Activated naive CD4-positive, alpha-beta T cell treated with anti-CD3 and anti-CD28 coated beads, Interleukin-2, amount 10 ng/mL, durations not matched to agents 7 days and 5 days (primary cell): ENCODE results near the gene GRM1.

Source experiments
- CTCF ChIA-PET: fragments of 350-600 bp; sonication (Branson Sonifier 250); formaldehyde crosslinking; loops from one replicate; lab custom pipeline; 2021; ENCODE audit warnings: antibody characterized with exemption; lab: Charles Lee
- DNase-seq: peaks from one replicate; pipeline ENCODE4 v3.0.0-alpha.2; 2020
- H3K27ac Mint-ChIP-seq: one replicate; pipeline ENCODE4 v1.8.0; 2021; ENCODE audit warnings: mild to moderate bottlenecking, moderate library complexity, mixed read lengths
- H3K27me3 Mint-ChIP-seq: one replicate; pipeline ENCODE4 v1.8.0; 2021; ENCODE audit warnings: mild to moderate bottlenecking, mixed read lengths
- H3K36me3 Mint-ChIP-seq: one replicate; pipeline ENCODE4 v1.8.0; 2021; ENCODE audit warnings: mixed read lengths
- H3K4me1 Mint-ChIP-seq: one replicate; pipeline ENCODE4 v1.8.0; 2021; ENCODE audit warnings: mixed read lengths
- H3K4me3 Mint-ChIP-seq: one replicate; pipeline ENCODE4 v1.8.0; 2021; ENCODE audit warnings: mild to moderate bottlenecking, moderate library complexity, mixed read lengths
- H3K9me3 Mint-ChIP-seq: one replicate; pipeline ENCODE4 v1.8.0; 2021; ENCODE audit warnings: mixed read lengths

GRM1 gene

GRCh38 chr6:146456886-146457285 is 428.0 kb downstream of the GRM1 start:
- peaks cover 7% of the 10 kb centered on the region for H3K9me3 Mint-ChIP-seq
- no peak overlapping the region for H3K4me3 Mint-ChIP-seq
- no peaks in the 10 kb centered on the region for H3K27me3 Mint-ChIP-seq
- no peaks in the 10 kb centered on the region for H3K4me1 Mint-ChIP-seq
- CTCF ChIA-PET = no interaction called here
- DNase-seq = no peak
- no peak overlapping the region for H3K27ac Mint-ChIP-seq
- no peaks in the 10 kb centered on the region for H3K36me3 Mint-ChIP-seq

GRCh38 chr6:146460941-146461340 is 432.1 kb downstream of the GRM1 start:
- Mint-ChIP-seq H3K4me3 (no peak overlapping the region), H3K4me1 (no peaks in the 10 kb centered on the region), H3K27ac (no peak overlapping the region), H3K27me3 (no peaks in the 10 kb centered on the region), H3K9me3 (peaks cover 5% of the 10 kb centered on the region), H3K36me3 (no peaks in the 10 kb centered on the region)
- DNase-seq = no peak
- CTCF ChIA-PET = no interaction called here

- Mint-ChIP-seq H3K36me3 (no peaks in the 10 kb centered on the region), H3K27me3 (no peaks in the 10 kb centered on the region), H3K4me3 (no peak overlapping the region), H3K4me1 (no peaks in the 10 kb centered on the region), H3K9me3 (no peaks in the 10 kb centered on the region), H3K27ac (no peak overlapping the region)
- no peak for DNase-seq
- CTCF ChIA-PET = no interaction called here
Measured at GRCh38 chr6:146470091-146470770, 441.4 kb downstream of the GRM1 start.

- Mint-ChIP-seq H3K9me3 (no peaks in the 10 kb centered on the region), H3K27ac (no peak overlapping the region), H3K4me1 (no peaks in the 10 kb centered on the region), H3K36me3 (no peaks in the 10 kb centered on the region), H3K4me3 (no peak overlapping the region), H3K27me3 (no peaks in the 10 kb centered on the region)
- DNase-seq = no peak
- CTCF ChIA-PET = no interaction called here
Measured at GRCh38 chr6:146472918-146473317, 444.1 kb downstream of the GRM1 start.

GRCh38 chr6:146481527-146481926 is 452.7 kb downstream of the GRM1 start:
- no peak overlapping the region for H3K4me3 Mint-ChIP-seq

GRCh38 chr6:146484411-146484810 is 455.5 kb downstream of the GRM1 start:
- Mint-ChIP-seq H3K36me3 (no peaks in the 10 kb centered on the region), H3K27ac (no peak overlapping the region), H3K27me3 (no peaks in the 10 kb centered on the region), H3K4me1 (no peaks in the 10 kb centered on the region), H3K4me3 (no peak overlapping the region), H3K9me3 (peaks cover 2% of the 10 kb centered on the region)
- CTCF ChIA-PET = no interaction called here
- DNase-seq = no peak

More at GRCh38 chr6:146481527-146481926, 452.7 kb downstream of the GRM1 start:
- Mint-ChIP-seq H3K27ac (no peak overlapping the region), H3K27me3 (no peaks in the 10 kb centered on the region), H3K4me1 (no peaks in the 10 kb centered on the region), H3K9me3 (peaks cover 2% of the 10 kb centered on the region), H3K36me3 (no peaks in the 10 kb centered on the region)
- CTCF ChIA-PET = no interaction called here
- no peak for DNase-seq
